HG02970 (cell line): ENCODE results near the gene GRK2.

Experiments used
- ATAC-seq: cut with Tn5 transposase; IDR thresholded peaks from one replicate; pipeline ENCODE4 v1.9.1; 2021; ENCODE audit warnings: mild to moderate bottlenecking, moderate library complexity, moderate number of reproducible peaks; ENCODE audit not compliant: unreplicated experiment, low FRiP score

The GRK2 gene

DNA sequence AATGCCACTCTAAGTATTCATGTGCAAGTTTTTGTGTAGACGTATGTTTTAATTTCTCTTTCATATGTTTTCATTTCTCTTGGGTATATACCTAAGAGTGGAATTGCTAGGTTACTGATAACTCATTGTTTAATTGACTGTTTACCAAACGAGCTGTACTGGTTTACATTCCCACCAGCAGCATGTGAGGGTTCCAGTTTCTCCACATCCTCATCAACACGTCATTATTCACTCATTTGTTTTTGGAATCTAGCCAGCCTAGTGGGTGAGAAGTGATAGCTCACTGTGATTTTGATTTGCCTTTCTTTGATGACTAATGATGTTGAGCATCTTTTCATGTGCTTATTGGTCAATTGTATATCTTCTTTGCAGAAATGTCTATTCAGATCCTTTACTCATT, 26.8 kb downstream of the GRK2 start:
- ATAC-seq = no peak

GRCh38 chr11:67295846-67296245, 29.6 kb downstream of the GRK2 start:
- ATAC-seq = no peak

GRCh38 chr11:67298786-67299185, 32.5 kb downstream of the GRK2 start:
- no peak for ATAC-seq

DNA sequence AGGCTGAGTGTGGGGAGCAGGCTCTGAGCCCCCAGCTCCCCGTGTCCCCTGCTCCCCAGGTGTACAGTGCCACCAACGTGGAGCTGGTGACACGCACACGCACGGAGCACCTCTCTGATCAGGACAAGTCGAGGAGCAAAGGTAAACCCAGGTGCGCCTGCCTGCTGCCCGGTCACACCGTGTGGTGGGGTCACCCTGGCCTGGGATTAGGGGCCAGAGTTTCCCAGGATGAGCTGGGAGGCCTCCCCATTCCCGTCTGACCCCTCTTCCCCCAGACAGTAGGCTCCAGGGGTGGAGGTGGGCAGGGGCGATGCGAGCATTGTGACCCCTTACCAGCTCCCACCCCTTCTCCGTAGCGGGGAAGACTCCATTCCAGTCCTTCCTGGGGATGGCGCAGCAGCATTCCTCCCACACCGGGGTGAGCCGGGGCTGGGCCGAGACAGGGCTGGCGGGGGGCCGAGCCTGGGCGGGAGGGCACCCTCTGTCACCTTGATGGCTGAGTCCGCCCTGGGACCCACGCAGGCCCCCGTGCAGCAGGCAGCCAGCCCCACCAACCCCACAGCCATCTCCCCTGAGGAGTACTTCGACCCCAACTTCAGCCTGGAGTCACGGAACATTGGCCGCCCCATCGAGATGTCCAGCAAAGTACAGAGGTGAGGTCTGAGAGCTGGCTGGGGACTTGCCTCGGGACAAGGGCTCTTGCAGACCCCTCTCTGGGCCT, 33.4 kb downstream of the GRK2 start:
- ATAC-seq = no peak

- ATAC-seq = no peak
Measured at GRCh38 chr11:67300256-67300755, 34.0 kb downstream of the GRK2 start.

GRCh38 chr11:67300756-67301312, 34.6 kb downstream of the GRK2 start:
- no peak for ATAC-seq

GRCh38 chr11:67301313-67301921, 35.1 kb downstream of the GRK2 start:
- no peak for ATAC-seq

DNA sequence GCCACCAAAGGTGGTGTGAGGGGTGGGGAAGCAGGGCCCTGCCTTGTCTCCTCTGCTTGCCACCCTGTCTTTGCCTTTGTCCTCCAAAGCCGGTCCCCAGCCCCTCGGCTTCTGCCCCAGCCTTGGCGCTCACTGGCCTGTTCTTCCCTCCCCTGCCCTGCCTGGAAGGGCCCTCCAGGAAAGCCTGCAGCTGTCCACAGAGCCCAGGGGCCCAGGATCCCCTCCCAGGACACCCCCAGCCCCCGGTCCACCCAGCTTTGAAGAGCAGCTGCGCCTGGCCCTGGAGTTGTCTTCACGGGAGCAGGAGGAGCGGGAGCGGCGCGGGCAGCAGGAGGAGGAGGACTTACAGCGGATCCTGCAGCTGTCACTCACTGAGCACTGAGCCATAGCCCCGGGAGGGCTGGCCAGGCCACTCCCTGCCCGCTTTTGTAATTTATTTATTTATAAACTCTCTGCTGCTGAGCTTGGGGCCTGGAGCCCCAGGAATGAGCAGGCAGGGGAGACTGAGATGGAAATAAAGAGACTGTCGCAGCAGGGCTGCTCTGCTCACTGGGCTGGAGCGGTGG, 35.8 kb downstream of the GRK2 start:
- no peak for ATAC-seq

- no peak for ATAC-seq
Measured at GRCh38 chr11:67302571-67303131, 36.4 kb downstream of the GRK2 start.

DNA sequence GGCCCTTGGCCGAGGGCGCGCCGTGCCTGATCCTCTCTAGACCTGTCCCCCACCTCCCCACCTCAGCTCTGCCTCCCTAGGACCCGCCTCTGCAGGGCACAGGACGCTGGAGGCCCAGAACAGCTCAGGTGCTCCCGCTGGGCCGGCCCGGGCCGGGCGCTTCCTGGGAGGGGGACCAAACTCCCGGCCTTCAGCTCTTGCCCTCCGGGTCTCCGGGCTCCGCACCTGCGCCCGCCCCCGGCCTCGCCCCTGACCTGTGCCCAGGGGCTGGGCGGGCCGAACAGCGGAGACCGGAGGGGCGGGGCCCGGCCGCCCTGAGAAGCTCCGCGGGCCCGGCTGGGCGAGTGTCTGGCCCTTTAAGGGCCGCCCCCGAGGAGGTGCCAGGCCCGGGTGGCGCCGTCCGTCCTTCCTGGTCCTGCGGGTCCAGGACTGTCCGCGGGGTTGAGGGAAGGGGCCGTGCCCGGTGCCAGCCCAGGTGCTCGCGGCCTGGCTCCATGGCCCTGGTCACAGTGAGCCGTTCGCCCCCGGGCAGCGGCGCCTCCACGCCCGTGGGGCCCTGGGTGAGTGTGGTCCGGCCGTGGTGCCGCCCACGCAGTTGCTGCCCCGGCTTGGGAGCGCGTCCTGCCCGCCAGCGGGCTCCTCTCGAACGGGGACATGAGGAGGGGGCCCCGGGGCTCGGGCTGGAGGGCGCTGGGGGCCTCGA, 37.0 kb downstream of the GRK2 start, which contains the start of gene SSH3:
Gene SSH3, plus strand, starts transcription at position 399 of the 703 bp plus-strand sequence. Its CDS starts 96 bp downstream, at position 495.
- no peak for ATAC-seq

- no peak for ATAC-seq
Measured at GRCh38 chr11:67303835-67304411, 37.6 kb downstream of the GRK2 start.

- ATAC-seq = no peak
Measured at GRCh38 chr11:67304511-67305113, 38.3 kb downstream of the GRK2 start.

- no peak for ATAC-seq
Measured at GRCh38 chr11:67306769-67307544, 40.7 kb downstream of the GRK2 start.

DNA sequence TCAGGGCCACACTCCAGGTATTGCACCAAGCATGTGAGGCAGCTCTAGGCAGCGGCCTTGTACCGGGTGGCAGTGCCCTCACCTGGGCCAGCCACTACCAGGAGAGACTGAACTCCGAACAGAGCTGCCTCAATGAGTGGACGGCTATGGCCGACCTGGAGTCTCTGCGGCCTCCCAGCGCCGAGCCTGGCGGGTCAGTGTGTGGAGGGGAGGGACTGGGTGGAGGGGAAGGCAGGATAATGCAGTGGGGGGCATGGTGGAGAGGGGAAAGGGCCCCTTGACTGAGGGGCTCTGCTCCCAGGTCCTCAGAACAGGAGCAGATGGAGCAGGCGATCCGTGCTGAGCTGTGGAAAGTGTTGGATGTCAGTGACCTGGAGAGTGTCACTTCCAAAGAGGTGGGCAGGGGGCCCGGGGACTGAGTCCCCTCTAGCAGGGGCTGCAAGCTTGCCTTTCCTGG, 41.3 kb downstream of the GRK2 start:
- ATAC-seq = no peak

DNA sequence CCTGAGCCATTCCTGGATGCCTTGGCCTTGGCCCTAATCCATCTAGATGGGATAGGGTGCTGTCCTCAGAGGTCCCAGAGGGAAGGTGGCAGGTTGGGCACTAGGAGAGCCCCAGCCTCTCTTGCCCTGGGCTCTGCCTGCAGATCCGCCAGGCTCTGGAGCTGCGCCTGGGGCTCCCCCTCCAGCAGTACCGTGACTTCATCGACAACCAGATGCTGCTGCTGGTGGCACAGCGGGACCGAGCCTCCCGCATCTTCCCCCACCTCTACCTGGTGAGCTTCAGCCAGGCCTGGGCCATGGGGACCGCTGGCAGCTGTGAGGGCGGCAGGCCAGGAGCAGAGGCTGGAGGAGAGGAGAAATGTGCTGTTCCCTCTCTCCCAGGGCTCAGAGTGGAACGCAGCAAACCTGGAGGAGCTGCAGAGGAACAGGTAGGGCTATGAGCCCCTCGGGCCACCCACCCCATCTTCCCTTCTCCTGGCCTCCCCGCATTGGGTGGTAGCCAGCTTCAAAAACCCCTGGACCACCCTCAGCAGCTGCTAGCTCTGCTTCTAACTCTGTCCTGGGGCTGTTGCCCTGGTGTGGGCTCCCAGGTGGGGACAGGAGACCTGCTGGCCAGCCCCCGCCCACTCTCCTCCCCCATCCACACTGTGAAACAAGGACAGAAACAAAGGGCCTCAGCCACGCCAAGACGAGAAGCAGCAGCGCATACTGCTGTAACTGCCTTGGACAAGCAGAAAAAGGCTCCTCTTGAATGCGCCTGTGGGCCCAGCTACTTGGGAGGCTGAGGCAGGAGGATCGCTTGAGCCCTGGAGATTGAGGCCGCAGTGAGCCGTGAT, 42.0 kb downstream of the GRK2 start:
- no peak for ATAC-seq

DNA sequence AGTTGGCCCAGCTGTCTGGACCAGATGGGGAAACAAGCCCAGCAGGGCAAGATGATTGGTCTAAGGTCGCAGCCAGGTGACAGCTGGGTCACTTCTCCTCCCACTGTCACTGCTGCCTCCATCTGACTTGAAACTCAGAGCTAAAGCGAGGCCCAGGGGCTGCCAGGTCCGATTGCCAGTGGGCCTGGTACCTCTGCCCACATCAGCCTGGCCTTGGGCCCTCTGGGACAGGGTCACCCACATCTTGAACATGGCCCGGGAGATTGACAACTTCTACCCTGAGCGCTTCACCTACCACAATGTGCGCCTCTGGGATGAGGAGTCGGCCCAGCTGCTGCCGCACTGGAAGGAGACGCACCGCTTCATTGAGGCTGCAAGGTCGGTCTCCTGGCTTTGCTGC, 42.9 kb downstream of the GRK2 start:
- no peak for ATAC-seq

GRCh38 chr11:67309661-67310061, 43.4 kb downstream of the GRK2 start:
- no peak for ATAC-seq
